Astrocyte (in vitro differentiated cells and primary cell): ENCODE measurements around the gene BPIFB3.

Source experiments
- EZH2 ChIP-seq: IDR thresholded peaks from 2 replicates; pipeline ENCODE4 v1.6.1; 2012; ENCODE audit warnings: mild to moderate bottlenecking, low read length, inconsistent platforms; ENCODE audit not compliant: insufficient read depth
- TF ChIP-seq, protein P1 (sequence below): IDR thresholded peaks from 2 replicates; pipeline ENCODE4 v1.5.1; 2011; ENCODE audit warnings: low read depth, mild to moderate bottlenecking, inconsistent platforms, low read length, moderate library complexity; ENCODE audit not compliant: insufficient read depth

DNA sequence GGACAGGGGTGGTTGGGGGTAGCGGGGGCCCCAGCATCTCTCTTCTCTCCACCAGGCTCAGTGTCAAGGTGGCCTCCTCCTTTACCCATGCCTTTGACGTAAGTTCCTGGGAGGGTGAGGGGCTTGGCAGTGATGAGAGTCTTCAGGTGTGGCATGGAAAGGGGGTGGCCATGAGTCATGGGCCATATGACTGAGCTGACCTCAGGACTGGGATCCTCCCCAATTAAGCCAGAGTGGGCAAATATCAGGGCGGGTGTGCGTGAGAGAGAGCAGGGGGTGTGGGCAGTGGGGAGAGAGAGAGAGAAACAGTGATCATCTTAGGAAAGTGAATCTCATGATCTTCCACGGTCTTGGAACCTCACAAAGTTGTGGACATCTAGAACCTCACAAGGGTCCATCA lies 17.5 kb downstream of the BPIFB3 start:
- no peak for TF ChIP-seq EZH2
- TF ChIP-seq, protein P1, sequence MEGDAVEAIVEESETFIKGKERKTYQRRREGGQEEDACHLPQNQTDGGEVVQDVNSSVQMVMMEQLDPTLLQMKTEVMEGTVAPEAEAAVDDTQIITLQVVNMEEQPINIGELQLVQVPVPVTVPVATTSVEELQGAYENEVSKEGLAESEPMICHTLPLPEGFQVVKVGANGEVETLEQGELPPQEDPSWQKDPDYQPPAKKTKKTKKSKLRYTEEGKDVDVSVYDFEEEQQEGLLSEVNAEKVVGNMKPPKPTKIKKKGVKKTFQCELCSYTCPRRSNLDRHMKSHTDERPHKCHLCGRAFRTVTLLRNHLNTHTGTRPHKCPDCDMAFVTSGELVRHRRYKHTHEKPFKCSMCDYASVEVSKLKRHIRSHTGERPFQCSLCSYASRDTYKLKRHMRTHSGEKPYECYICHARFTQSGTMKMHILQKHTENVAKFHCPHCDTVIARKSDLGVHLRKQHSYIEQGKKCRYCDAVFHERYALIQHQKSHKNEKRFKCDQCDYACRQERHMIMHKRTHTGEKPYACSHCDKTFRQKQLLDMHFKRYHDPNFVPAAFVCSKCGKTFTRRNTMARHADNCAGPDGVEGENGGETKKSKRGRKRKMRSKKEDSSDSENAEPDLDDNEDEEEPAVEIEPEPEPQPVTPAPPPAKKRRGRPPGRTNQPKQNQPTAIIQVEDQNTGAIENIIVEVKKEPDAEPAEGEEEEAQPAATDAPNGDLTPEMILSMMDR, result no peak
